Immature natural killer cell (primary cell): ENCODE measurements around the gene FOXK2. TPM values are rescaled to one million over a fixed set of nuclear protein-coding genes. Genes with fewer than 3 reads are reported as not detected.
A peak's percentile ranks its signal among the peaks of the same experiment; 100 is the strongest.
"Not testable (repeated sequence)": the region's sequence is repeated elsewhere in the genome, so short reads cannot be mapped to it uniquely, and the experiment has no call there.

ENCODE experiments used
- DNase-seq, 3 donors: peaks; one replicate each; pipeline ENCODE4 v3.0.0; 2022; ENCODE audit warnings: mixed read lengths in 1 of 3
- H3K27ac Mint-ChIP-seq, 6 donors: one replicate each; pipeline ENCODE4 v1.8.0; 2020; ENCODE audit warnings: mixed read lengths in 6 of 6, mild to moderate bottlenecking in 5 of 6, inconsistent platforms in 4 of 6, moderate library complexity in 3 of 6
- H3K27me3 Mint-ChIP-seq, 3 donors: one replicate each; pipeline ENCODE4 v1.8.0; 2020 to 2021; ENCODE audit warnings: low read depth in 3 of 3, mild to moderate bottlenecking in 3 of 3, mixed read lengths in 3 of 3, moderate library complexity in 3 of 3, inconsistent platforms in 1 of 3
- H3K36me3 Mint-ChIP-seq, 3 donors: one replicate each; pipeline ENCODE4 v1.8.0; 2020; ENCODE audit warnings: mixed read lengths in 3 of 3, inconsistent platforms in 2 of 3, mild to moderate bottlenecking in 2 of 3
- H3K4me1 Mint-ChIP-seq, 2 donors: one replicate each; pipeline ENCODE4 v1.8.0; 2020; ENCODE audit warnings: inconsistent platforms in 2 of 2, mild to moderate bottlenecking in 2 of 2, mixed read lengths in 2 of 2, moderate library complexity in 1 of 2
- H3K4me3 Mint-ChIP-seq, 5 donors: one replicate each; pipeline ENCODE4 v1.8.0; 2020; ENCODE audit warnings: mild to moderate bottlenecking in 5 of 5, mixed read lengths in 5 of 5, inconsistent platforms in 3 of 5, moderate library complexity in 3 of 5
- H3K9me3 Mint-ChIP-seq, 6 donors: one replicate each; pipeline ENCODE4 v1.8.0; 2020; ENCODE audit warnings: mild to moderate bottlenecking in 6 of 6, mixed read lengths in 6 of 6, inconsistent platforms in 4 of 6, moderate library complexity in 3 of 6
- polyA plus RNA-seq, 3 donors: library from polyadenylated mRNA; unstranded; fragments of 300-500 nt; fragmentation: Illumina TruSeq; gene quantifications; one replicate each; pipeline ENCODE4 v1.2.3, GENCODE V29; 2021

The FOXK2 gene
- polyA plus RNA-seq, 3 donors from 2014 or later = 1.9 to 9.7 (median 2.9) TPM

DNA sequence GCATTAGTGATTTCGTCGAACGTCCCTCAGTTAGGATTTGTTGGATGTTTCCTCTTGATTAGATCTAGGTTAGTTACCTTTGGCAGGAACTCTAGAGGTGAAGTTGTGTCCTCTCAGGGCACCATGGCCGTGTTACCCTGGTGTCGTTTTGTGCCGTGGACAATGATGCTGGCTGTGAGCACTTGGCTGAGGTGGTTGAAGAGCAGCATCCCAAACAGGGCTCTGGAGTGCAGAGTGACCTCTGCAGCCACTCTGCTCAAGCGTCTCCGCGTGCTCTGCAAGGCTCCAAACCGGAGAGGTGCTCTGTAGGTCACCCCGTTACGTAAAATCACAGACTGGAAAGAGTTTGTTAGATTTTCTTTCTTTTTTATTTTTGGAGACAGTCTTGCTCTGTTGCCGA lies 33.0 kb downstream of the FOXK2 start:
- DNase-seq = no peak
- Mint-ChIP-seq H3K4me1 (peaks cover 48 to 52% of the 10 kb centered on the region in 2 donors), H3K4me3 (no peak overlapping the region), H3K27me3 (peaks cover 0 to 9% (median 2%) of the 10 kb centered on the region in 3 donors), H3K9me3 (no peaks in the 10 kb centered on the region), H3K36me3 (no peaks in the 10 kb centered on the region), H3K27ac (peak overlapping the region in 1 of 6 donors; percentile 89)

- Mint-ChIP-seq H3K9me3 (no peaks in the 10 kb centered on the region), H3K27me3 (peaks cover 0 to 4% (median 2%) of the 10 kb centered on the region in 3 donors), H3K4me3 (no peak overlapping the region), H3K36me3 (no peaks in the 10 kb centered on the region), H3K4me1 (peaks cover 40 to 51% of the 10 kb centered on the region in 2 donors), H3K27ac (peak overlapping the region in 1 of 6 donors; percentile 40)
- no peak for DNase-seq
These were observed 33.8 kb downstream of the FOXK2 start for GRCh38 chr17:82553210-82553930.

GRCh38 chr17:82557510-82557909 lies 38.0 kb downstream of the FOXK2 start:
- H3K27ac Mint-ChIP-seq = peak overlapping the region in 1 of 6 donors; percentile 55
- not testable (repeated sequence) for H3K4me3 Mint-ChIP-seq, H3K9me3 Mint-ChIP-seq, H3K36me3 Mint-ChIP-seq, H3K27me3 Mint-ChIP-seq, DNase-seq
- H3K4me1 Mint-ChIP-seq = peaks cover 26 to 42% of the 10 kb centered on the region in 2 donors

- Mint-ChIP-seq H3K9me3 (no peaks in the 10 kb centered on the region), H3K27ac (peak overlapping the region in 1 of 6 donors; percentile 34), H3K4me1 (peaks cover 19 to 34% of the 10 kb centered on the region in 2 donors), H3K4me3 (no peak overlapping the region), H3K36me3 (no peaks in the 10 kb centered on the region), H3K27me3 (no peaks in the 10 kb centered on the region)
- no peak for DNase-seq
These were observed 40.2 kb downstream of the FOXK2 start for GRCh38 chr17:82559566-82560251.

DNA sequence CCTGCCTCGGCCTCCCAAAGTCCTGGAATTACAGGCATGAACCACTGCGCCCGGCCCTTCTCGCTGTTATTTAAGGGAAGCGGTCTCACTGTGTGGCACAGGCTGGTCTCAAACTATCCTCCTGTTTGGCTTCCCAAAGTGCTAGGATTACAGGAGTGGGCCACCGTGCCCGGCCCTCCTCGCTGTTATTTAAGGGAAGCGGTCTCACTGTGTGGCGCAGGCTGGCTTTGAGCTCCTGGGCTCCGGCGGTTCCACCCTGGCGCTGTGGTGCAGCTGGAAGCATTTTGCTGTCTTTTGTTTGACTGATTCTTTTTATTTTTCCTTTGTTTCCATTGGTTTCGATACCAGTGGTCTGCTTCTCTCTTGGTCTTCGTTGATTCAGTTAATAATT lies 40.7 kb downstream of the FOXK2 start:
- H3K27ac Mint-ChIP-seq = peak overlapping the region in 1 of 6 donors; percentile 34
- H3K27me3 Mint-ChIP-seq = no peaks in the 10 kb centered on the region
- no peak overlapping the region for H3K4me3 Mint-ChIP-seq
- peaks cover 0 to 5% (median 0%) of the 10 kb centered on the region in 3 donors for H3K36me3 Mint-ChIP-seq
- H3K9me3 Mint-ChIP-seq = no peaks in the 10 kb centered on the region
- peaks cover 19 to 33% of the 10 kb centered on the region in 2 donors for H3K4me1 Mint-ChIP-seq
- DNase-seq = no peak

- Mint-ChIP-seq H3K27ac (peak overlapping the region in 1 of 6 donors; percentile 25), H3K4me1 (peaks cover 19 to 33% of the 10 kb centered on the region in 2 donors), H3K27me3 (no peaks in the 10 kb centered on the region), H3K9me3 (no peaks in the 10 kb centered on the region), H3K4me3 (no peak overlapping the region), H3K36me3 (peaks cover 0 to 6% (median 0%) of the 10 kb centered on the region in 3 donors)
- no peak for DNase-seq
These were observed 41.4 kb downstream of the FOXK2 start for GRCh38 chr17:82560802-82561428.

GRCh38 chr17:82561429-82562035 lies 42.0 kb downstream of the FOXK2 start:
- DNase-seq = no peak
- H3K4me3 Mint-ChIP-seq = no peak overlapping the region
- H3K27ac Mint-ChIP-seq = peak overlapping the region in 1 of 6 donors; percentile 25
- H3K27me3 Mint-ChIP-seq = no peaks in the 10 kb centered on the region
- peaks cover 19 to 33% of the 10 kb centered on the region in 2 donors for H3K4me1 Mint-ChIP-seq
- H3K36me3 Mint-ChIP-seq = peaks cover 0 to 6% (median 0%) of the 10 kb centered on the region in 3 donors
- no peaks in the 10 kb centered on the region for H3K9me3 Mint-ChIP-seq

DNA sequence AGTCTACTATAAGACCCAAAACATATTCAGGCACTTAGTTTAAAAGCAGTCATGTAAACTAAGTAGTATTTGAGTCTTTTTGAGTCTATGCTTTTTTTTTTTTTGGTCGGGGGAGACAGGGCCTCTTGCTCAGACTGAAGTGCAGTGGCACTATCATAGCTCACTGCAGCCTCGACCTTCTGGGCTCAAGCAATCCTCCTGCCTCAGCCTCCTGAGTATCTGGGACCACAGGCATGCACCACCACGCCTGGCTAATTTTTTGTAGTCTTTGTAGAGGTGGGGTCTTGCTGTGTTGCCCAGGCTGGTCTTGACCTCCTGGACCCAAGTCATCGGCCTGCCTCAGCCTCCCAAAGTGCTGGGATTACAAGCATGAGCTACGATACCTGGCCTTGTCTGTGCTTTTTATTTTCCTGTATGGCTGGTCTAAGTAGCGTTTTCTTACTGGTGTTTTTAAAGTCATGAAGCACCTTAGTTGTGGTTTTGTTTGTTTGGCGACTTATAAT lies 43.2 kb downstream of the FOXK2 start:
- not testable (repeated sequence) for DNase-seq, H3K4me3 Mint-ChIP-seq, H3K27ac Mint-ChIP-seq

DNA sequence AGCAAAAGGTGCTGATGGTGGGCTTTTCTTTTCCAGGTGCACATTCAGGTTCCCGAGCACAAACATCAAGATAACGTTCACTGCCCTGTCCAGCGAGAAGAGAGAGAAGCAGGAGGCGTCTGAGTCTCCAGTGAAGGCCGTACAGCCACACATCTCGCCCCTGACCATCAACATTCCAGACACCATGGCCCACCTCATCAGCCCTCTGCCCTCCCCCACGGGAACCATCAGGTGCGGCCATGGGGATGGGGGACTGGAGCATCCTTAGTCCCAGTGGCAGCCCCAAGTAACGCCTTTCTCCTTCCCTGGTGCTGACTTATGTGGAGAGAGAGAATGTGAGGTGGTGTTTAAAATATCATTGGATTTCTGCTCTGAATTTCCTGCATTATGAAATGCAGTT lies 43.8 kb downstream of the FOXK2 start:
- DNase-seq = no peak
- H3K27ac Mint-ChIP-seq = no peak overlapping the region

More for the DNA sequence above, 43.2 kb downstream of the FOXK2 start:
- not testable (repeated sequence) for H3K27me3 Mint-ChIP-seq, H3K9me3 Mint-ChIP-seq, H3K36me3 Mint-ChIP-seq
- H3K4me1 Mint-ChIP-seq = peaks cover 19 to 31% of the 10 kb centered on the region in 2 donors

GRCh38 chr17:82563745-82564144 lies 44.2 kb downstream of the FOXK2 start:
- peaks cover 19 to 25% of the 10 kb centered on the region in 2 donors for H3K4me1 Mint-ChIP-seq
- DNase-seq, H3K27ac Mint-ChIP-seq, H3K36me3 Mint-ChIP-seq, H3K9me3 Mint-ChIP-seq, H3K27me3 Mint-ChIP-seq, H3K4me3 Mint-ChIP-seq: not testable (repeated sequence)

More for the DNA sequence above, 43.8 kb downstream of the FOXK2 start:
- H3K4me1 Mint-ChIP-seq = peaks cover 19 to 26% of the 10 kb centered on the region in 2 donors
- H3K27me3 Mint-ChIP-seq = no peaks in the 10 kb centered on the region
- no peak overlapping the region for H3K4me3 Mint-ChIP-seq
- no peaks in the 10 kb centered on the region for H3K9me3 Mint-ChIP-seq
- H3K36me3 Mint-ChIP-seq = peaks cover 0 to 8% (median 6%) of the 10 kb centered on the region in 3 donors

DNA sequence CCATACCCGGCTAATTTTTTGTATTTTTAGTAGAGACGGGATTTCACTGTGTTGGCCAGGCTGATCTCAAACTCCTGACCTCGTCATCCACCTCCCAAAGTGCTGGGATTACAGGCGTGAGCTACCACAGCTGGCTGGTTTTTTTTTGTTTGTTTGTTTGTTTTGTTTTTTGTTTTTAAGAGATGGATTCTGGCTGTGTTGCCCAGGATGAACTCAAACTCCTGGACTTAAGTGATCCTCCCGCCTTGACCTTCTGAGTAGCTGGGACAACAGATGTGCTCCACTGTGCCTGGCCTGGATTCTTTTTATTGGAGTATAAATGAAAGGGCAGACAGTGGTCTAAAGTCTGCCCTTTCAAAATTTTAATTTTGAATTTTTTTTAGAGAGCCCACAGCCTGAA lies 44.7 kb downstream of the FOXK2 start:
- H3K27me3 Mint-ChIP-seq = no peaks in the 10 kb centered on the region
- no peak overlapping the region for H3K4me3 Mint-ChIP-seq
- peaks cover 2 to 13% (median 6%) of the 10 kb centered on the region in 3 donors for H3K36me3 Mint-ChIP-seq
- peaks cover 16 to 25% of the 10 kb centered on the region in 2 donors for H3K4me1 Mint-ChIP-seq
- no peak for DNase-seq
- no peaks in the 10 kb centered on the region for H3K9me3 Mint-ChIP-seq
- H3K27ac Mint-ChIP-seq = no peak overlapping the region

DNA sequence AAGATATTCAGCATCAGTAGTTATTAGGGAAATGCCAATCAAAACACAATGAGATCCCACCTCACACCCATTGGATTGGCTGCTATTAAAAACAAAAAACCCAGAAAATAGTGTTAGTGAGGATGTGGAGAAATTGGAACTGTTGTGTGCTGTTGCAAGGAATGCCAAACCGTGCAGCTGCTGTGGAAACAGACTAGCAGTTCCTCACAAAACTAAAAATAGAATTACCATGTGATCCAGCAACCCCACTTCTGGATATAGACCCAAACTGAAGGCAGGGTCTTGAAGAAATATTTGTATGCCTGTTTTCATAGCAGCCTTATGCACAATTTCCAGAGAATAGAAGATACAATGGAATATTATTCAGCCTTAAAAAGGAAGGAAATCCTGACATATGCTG lies 46.0 kb downstream of the FOXK2 start:
- Mint-ChIP-seq H3K9me3 (no peaks in the 10 kb centered on the region), H3K4me3 (no peak overlapping the region), H3K4me1 (peaks cover 13 to 21% of the 10 kb centered on the region in 2 donors), H3K36me3 (peaks cover 6 to 14% (median 9%) of the 10 kb centered on the region in 3 donors), H3K27me3 (peaks cover 0 to 2% (median 0%) of the 10 kb centered on the region in 3 donors), H3K27ac (peak overlapping the region in 1 of 6 donors; percentile 12)
- no peak for DNase-seq

DNA sequence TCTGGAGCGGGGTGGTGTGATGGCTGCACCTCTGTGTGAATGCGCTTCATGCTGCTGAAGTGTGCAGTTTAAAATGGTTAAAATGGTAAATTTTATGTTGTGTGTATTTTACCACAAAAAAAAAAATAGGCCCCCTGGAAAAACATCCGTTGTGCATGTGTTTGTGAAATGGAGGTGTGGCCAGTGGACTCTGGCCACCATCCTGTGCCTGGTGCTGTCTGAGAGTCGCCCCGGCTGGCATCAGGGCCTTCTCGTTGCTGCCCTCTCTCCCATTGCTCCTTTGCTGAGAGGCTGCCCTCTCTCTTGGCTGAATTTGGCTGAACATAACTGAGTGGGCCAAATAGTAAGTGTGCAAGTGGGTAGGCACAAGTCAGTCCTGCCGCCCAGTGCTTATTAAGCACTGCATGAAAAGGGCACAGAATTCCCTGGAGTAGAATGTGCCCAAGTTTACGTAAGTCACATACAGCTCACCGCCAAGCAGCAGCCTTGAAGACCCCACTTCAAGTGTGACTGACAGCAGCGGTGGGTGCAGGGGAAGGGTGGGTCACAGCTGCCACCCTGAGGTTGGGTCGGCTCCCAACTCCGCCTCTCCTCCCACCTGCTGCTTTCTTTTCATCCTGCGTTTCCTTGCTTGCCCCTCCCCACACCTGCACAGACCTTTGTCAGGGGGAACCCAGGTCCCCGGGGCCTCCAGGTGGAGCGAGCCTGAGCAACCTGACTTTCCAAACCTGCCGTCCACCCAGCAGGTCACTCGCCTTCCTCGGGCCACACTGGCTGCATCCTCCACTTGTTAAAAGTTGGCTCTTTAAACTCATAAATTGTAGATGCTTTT lies 46.8 kb downstream of the FOXK2 start:
- peaks cover 0 to 3% (median 0%) of the 10 kb centered on the region in 3 donors for H3K27me3 Mint-ChIP-seq
- no peaks in the 10 kb centered on the region for H3K9me3 Mint-ChIP-seq
- no peak overlapping the region for H3K27ac Mint-ChIP-seq
- peaks cover 8 to 13% of the 10 kb centered on the region in 2 donors for H3K4me1 Mint-ChIP-seq
- peaks cover 8 to 14% (median 10%) of the 10 kb centered on the region in 3 donors for H3K36me3 Mint-ChIP-seq
- no peak for DNase-seq
- H3K4me3 Mint-ChIP-seq = no peak overlapping the region
